Fibroblast of skin of right biceps (primary cell): Measurements from ENCODE around the gene FASTK.
A peak's percentile ranks its signal among the peaks of the same experiment; 100 is the strongest.

Experiments used
- DNase-seq: peaks from one replicate; pipeline ENCODE4 v3.0.0-alpha.2; 2013

FASTK gene

DNA sequence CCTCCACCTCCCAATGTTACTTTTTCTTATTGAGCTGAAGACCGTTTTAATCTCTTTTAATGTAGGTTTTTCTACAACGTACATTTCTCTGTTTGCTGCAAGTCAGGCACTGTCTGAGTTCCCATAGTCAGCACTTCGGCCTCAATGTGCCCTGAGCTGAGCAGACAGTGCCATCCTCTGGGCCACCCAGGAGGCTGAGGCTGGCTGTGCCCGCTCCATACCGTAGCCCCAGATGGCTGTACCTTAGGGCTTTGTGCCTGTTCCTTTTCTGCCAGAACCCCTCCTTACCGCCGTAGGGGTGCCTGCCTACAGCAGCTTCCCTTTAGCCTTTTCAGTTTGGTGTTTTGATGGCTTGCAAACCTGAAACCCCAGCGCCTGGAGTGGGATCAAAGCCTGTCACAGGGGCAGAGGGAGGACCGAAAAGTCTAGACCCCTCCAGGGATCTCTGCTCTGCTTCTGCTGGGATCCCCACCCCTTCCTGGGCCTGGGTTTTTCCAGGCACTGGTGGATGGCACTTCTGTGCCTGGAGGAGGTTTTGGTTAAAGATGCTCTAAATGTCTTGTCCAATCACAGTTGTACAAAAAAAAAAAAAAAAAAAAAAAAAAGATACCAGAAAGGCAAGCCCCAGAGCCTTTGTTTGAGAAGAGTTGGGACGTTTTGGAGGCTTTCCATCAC is 14.7 kb upstream of the FASTK start:
- DNase-seq, result no peak

DNA sequence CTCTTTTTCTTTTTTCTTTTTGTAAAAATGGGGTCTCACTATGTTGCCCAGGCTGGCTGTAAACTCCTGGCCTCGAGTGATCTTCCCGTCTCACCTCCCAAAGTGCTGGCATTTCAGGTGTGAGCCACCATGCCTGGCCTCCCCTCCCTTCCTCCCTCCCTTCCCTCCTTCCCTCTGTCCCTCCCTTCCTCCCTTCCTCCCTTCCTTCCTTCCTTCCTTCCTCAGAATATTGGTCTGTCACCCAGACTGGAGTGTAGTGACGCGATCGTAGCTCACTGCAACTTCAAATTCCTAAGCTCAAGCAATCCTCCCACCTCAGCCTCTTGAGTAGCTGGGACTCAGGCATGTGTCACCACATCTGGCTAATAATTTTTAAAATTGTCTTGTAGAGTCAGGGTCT is 14.1 kb upstream of the FASTK start:
- DNase-seq, result peak; percentile 36

DNA sequence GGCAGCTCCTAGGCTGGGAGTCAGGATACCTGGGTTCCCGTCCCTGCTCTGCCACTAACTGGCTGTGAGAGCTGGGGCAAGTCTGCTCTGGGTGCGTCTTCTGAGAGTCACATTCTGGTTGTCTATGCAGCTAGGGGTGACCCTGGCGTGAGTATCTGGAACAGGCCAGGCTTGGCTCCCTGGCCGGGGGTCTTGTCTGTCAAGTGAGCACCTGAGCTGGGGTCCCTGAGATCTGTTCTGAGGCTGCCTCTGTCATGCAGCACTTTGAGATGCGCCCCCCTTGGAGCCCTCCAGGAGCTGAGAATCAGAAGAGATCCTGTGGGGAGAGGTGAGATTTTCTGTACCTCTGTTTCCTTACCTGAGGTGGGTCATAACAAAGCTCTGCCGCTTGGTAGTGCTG is 13.1 kb upstream of the FASTK start:
- no peak for DNase-seq

DNA sequence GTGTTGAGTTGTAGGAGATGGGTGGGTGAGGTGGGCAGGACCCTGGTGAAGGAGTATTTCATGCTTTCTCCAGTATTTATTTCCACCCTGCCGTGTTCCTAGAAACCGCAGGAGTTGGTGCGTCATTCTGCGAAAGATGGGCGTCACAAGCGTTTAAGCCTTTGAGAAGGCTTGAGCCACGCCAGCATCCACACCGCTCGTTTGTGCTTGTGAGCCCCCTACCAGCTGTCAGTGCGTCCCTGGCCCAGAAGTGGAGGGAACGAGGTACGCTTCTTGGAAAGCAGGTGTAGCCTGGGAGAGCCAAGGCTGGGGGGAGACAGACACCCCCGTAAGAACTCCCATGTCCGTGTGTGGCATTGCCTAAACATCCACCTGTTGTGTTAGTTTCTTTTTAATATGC is 11.4 kb upstream of the FASTK start:
- no peak for DNase-seq

DNA sequence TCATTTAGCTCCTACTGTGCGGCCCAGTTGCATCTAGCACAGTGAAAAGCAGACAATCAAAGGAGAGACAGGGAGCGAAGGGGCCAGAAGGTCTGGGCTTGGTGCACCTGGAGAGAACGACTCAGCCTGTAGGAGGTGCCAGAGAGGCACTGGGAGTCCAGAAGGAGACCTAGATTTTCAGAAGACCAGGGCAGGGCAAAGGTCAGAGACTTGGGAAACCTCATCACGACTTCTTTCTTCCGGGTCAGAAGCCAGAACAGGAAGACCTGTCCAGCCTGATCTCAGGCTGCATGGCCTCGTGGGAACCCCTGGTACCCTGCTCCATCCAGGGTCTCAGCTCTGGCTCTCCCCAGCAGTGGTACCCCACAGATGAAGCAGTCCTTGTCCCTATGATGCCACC is 10.8 kb upstream of the FASTK start:
- no peak for DNase-seq

DNA sequence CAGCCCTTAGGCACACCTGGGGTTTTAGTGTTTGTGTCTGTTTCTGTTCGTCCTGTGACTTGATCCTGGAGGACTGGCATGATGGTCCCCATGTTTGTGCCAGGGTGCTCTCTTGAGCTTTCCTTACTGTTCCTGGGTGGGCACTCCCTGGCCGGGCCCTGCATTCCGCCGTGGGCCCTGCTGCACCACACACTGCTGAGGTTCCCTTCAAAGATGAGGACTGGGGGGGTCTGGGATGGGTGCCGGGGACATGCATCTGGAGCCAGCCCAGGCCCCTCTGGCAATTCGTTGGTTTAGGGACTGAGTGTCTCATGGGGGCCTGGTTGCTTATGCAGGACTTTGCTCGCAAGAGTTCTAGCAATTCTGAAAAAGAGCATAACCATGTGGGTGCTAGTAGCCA is 10.4 kb upstream of the FASTK start:
- no peak for DNase-seq

DNA sequence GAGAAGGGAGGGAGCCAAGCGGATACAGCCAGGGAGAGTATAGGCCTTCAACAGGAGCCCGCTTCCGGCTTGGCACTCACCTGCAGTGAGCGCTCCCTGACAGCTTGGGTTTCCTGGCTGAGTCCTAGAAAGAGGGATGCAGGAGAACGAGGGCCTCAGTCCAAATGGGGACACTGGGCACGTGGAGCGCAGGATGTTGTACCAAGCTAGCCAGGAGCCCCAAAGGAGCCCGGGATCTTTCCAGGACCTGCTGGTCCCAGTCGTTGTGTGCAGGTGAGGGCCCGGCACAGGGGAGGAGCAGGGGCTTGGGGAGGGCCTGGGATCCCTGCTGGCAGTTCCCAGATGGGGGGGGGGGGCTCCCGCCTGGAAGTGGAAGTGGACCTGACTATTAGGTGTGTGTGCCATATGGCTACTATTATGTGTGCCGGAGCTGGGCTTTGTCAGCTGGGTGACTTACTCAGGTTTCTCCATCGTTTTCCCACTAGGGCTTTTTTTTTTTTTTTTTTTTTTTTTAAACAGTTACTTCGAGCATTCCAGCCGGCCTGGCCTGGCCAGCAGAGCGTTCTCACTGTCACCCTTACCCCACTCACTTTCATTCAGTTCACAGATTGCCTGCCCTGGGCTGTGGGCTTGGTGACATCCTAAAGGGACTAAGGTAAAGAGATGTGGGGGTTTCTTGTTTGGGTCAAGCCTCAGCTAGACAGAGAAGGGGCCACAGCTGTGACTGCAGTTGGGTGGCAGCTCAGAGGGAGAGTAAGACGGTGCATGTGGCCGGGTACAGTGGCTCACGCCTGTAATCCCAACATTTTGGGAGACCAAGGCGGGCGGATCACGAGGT is 9.5 kb upstream of the FASTK start:
- no peak for DNase-seq

DNA sequence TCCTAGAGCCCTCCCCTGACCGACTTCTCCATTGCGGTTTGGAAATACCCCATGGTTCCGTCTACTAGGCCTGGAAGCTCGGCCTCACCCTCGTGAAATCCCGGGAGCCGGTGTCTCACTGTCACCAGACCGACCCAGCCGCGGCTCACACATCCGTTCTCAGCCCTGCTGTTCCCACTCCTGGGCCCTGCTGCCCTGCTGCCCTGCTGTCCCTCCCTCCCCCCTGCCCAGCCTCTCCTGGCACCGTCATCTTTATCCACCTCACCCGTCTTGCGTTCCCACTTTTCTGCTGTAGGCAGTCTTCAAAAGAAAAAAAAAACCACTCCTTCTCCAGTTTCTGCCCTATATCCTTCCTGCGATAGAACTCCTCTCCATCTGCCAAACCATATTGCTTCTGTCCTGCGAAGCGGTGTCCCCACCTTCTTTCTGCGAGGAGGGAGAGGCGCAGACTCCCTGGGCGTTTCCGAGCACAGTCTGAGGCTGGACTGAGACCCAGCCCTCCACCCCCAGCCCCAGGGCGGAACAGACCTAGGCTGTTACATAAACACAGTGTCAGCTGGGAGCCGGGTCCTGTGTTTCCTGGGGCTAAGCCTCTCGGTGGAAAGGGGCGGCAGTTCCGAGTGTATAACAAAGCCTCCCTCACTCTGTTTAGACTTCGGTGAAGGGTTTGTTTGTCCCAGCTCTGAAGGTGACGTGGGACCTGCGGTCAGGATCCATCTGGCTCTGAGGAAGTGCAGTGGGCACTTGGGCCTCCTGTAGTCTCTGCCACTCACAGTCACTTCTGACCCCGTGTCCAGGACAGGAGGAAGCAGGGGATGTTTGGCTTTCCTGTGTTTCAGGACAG is 8.5 kb upstream of the FASTK start:
- DNase-seq, result peak; percentile 40

DNA sequence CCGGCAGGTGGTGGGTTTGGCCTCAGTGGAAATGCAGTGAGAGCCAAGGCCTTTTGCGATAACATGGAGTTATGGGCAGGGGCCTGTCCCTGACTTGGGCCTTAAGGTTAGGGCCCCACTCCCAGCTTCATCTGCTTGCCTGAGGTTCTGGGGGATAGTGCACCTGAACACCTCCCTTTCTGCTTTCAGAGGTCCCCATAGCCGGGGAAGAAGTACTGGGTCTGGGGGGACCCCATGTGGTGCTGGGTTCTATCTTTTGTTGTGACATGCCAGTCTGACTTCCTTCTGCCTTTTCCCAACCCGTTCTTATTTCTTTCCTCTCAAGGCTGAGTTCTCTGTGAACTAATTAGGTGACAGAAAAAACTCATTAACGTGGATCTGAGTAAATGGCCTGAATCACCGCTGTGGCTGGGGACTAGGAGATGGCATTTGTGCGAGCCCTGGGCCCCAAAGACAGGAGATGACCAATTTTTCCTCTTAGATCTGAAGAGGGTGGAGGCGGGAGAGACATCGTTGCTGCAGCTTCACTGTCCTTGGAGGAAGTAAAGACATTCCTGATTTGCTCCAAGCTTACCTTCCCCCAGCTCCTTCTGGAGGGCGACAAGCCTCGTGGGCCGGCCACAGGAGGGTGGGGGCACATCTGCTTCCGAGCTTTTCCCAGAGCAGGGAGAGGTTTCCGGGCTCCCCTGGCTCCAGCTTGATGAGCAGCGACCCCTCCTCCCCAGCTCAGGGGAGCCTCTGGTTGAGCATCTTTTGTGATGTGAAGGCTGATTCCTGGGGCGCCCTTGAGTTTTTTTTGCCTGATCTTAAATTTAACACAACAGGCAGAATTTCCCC is 7.6 kb upstream of the FASTK start:
- DNase-seq, result peak; percentile 58

DNA sequence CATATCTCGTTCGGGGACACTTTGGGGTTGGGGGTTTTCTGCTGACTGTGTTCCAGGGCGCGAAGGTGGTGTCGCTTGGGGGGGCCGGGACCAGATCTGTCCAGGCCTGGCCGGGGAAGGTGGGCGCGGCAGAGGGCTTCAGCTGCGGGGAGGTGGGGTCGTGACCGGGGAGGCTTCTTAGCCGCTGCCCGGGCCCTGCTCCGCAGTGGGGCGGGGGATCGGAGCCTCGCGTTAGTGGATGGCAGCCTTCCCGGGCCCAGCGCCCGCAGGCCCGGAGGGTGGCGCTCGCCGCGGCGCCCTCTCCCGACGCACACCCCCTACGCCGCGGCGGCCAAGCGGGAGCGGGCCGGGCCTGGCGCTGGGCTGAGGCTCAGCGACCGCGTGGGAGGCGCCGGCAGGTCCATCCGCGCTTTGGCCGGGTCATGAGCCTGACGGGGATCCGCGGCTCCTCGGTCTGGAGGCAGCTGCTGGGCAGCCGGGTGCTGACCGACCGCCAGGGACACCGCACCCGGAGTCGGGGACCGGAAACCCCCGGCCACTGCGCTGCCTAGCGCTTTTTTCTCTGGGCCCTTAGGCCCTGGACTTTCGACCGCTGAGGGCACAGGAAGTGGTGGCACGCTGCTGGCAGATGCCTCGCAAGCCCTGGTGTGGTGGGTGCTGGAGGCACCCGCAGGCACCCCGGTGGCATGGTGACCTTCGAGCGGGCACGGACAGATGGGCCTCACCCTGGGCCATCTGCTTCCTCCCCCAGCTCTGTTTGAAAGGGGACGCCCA is 6.8 kb upstream of the FASTK start:
- peak; percentile 59 for DNase-seq

DNA sequence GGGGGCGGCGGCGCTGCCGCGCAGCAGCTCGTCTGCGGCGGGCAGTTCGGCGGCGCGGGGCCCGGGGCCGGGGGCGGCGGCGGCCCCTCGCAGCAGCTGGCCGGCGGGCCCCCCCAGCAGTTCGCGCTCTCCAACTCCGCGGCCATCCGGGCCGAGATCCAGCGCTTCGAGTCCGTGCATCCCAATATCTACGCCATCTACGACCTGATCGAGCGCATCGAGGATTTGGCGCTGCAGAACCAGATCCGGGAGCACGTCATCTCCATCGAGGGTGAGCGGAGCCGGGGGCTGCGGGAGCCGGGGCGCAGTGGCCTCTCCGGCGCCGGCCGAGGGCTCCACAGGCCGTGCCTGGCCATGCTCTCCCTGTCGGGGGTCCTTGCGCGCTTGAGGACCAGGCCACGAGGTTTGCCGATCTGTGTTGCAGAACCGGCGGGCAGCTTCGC is 6.2 kb upstream of the FASTK start:
- peak; percentile 37 for DNase-seq

DNA sequence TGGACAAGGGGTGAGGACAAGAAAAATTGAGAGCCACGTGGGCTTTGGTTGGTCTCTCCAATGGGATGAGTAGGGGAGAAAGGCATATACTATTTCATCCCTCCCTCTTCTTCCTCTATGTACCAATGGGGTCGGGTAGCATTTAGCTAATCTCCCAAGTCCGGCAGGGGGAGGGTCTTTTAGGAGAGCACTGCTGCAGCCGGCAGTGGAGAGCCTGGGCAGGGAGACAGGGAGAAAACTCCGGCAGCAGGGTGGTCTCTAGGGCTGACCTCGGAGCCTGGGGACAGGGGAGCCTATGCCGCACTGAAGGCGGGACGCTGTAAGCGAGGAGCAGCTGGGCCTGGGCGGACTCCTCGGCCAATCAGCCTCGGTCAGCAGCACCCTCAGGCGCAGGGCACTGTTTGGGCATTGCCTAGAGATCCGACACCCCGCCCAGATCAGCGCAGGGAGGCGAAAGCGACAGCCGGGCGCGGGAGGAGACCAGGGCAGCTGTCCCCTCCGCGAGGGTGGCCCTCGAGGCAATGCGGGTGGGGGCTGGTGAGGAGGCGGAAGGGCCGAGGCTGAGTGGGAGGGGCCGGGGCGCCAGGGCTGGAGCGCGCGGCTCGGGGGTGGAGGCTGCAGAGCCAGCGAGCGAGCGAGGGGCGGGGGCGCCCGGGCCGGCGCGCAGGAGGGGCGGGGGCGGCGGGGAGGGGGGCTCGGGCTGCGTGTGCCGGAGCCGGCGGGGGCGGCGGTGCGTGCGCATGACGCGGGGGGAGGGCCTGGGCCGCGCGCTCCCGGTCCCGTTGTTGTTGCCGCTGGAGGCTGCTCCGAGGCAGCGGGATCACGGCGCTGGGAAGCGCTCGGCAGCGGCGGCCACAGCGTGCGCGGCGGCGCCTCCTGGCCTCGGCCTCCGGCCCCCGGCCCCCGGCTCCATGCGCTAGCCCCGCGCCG is 5.3 kb upstream of the FASTK start, which contains the start of gene AGAP3:
TSS of gene AGAP3 (plus strand) at position 785 of the 930 bp plus-strand sequence. CDS start 267 bp downstream, outside the sequence.
- DNase-seq, result peak; percentile 77

DNA sequence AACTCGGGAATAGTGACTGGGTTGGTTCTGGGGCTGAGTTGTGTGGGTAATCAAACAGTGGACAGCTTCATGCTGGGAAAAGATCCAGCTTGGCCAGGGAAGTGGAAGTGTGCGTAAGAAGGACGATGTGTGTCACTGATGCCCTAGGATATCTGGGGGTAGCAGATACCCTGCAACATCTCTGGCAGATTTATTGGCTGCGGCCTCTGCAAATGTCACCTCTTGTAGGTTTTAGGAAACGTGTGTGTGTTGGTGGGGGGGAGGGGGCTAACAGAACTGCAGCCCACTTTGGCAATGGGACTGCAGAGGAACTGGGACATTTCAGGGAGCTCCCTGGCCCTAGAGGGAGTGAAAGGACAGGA is 4.7 kb upstream of the FASTK start:
- DNase-seq, result no peak

DNA sequence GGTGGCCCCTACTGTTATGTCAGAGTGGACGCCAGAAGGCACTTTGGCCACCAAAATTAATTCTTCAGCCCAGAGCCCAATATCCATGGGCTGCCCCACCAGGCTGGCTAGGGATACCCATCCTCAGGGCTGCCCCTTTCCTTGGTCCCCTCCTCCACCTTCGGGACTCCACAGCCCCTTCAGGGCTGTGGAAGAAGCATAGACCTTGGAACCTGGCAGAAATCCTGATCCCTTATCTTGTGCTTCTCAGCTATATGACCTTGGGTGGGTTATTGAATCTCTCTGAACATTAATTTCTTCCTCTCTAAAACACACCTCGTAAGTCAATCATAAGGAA is 3.2 kb upstream of the FASTK start:
- DNase-seq, result no peak

DNA sequence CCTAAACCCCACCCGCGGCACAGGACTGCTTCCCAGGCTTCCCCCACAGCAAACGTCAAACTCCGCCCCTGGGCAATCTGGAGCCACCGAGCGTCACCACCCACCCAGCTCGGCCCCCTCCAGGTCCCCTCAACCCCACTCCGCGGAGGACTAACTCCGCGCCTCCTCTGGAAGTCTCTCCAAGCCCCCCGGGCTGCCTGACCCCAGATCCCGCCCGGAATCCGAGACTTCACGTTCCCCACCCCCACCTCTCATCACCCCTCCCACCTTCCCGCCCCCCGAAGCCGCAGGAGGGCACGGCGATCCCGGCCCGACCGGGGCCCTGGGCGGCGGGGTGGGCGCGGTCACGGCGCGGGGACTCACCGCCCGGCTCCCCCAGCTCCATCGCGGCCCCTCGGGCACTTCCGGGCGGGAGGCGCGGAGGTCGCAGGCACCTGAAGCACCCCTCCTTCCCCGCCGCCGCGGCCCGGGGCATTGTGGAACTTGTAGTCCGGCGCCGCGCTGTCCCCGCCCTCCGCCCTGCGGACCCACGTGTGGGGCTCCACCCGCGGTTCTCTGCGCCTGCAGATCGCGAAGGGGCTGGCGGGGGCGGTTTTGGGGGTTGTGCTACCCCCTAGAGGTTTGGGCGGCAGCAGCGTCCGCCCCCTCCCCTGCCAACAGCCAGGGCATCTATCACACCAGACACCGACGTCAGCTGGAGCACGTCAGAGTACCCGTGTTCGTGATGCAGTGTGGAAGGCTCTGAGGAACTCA is 2.6 kb upstream of the FASTK start, which contains the start of gene TMUB1:
TSS of gene TMUB1 (minus strand) at position 423 of the 753 bp plus-strand sequence. CDS start 930 bp downstream, outside the sequence.
- DNase-seq, result peak; percentile 62

DNA sequence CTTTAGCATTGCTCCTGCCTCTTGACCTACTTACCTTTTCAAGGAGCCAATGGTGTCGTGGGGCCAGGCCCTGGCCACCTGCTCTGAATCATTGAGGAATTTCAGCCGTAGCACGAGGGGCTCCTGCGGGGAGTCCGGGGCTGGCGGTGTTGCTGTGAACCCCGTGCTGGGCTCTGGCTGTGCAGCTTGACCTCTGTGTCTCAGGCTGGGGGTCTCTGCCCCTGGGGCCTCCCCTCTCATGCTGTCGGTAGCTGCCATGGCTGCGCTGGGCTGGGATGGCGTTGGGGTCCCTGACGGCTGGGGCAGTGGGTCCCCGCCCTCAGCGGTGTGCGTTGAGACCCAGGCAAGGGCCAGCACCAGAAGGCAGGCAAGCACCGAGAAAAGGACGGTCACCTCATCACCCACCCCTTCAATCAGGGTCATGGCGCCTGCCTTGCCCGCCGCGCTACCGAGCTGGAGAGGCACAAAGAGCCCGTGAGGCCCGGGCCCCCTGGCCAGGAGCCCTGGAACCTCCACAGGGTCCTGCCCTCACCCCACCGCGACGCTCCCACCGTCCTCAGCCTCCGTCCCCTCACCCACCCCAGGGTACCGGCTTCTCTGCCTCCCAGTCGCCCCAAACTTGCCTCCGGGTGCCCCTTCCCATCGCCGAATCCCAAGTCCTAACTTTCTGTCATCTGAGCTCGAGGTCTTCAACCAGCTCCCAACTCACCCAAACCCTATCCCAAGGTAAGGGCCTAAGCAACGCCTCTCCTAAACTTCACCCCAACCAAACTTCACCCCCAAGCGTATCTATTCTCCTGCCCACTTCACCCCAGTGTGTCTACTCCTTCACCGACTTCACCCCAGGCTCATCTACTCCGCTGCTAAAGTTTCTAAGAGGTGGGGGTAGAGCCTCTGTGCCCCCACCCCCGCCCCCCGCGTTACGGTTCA is 1.8 kb upstream of the FASTK start:
- DNase-seq, result no peak

DNA sequence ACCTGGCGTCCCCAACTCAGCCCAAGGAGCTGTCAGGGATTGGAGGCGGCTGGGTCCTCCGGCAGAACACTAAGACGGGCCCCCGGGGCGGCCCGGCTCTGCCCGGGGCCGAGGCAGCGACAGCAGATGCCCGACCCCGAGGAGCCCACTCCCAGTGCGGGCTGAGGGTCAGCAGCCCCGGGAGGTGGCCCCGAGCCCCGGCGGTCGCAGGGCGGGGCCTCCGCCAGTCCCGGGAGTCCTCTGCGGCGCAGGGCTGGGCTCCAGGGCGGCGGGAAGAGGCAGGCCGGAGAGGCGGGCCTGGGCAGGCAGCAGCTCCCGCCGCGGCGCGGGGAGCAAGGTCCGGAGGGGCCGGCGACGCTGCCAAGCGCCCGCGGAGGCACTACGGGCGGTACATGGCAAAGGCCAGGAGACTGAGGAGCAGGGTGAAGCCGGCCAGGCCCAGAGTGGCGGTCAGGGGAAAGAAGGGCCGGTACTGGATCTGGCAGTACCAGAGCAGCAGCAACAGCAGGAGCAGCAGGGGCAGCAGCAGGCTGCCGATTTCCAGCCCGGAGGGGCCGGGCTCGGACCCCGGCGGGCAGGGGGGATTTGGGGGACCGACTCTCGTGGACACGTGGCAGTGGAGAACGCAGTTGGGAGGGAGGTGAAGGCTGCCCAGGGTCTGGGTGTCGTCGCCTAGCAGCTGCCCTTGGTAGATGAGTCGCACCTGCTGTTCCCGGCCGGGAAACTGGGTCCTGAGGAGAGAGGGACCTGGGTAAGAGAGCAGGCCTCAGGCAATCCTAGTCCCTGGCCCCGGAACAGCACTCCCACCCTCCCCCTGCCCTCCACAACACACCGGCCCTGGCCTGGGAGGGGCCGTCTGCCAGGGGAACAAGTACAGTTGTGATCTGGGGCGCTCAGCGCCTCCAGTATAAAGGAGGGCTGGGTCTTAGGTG is 827 bp upstream of the FASTK start:
- no peak for DNase-seq
